ENCODE measurements around the gene ERVMER34-1. TPM values are rescaled to one million over a fixed set of nuclear protein-coding genes. Genes with fewer than 3 reads are reported as not detected.

ERVMER34-1 gene
- total RNA-seq, 3 donors from 2014 or later: 1.6 to 2.8 TPM; not detected in 1

DNA sequence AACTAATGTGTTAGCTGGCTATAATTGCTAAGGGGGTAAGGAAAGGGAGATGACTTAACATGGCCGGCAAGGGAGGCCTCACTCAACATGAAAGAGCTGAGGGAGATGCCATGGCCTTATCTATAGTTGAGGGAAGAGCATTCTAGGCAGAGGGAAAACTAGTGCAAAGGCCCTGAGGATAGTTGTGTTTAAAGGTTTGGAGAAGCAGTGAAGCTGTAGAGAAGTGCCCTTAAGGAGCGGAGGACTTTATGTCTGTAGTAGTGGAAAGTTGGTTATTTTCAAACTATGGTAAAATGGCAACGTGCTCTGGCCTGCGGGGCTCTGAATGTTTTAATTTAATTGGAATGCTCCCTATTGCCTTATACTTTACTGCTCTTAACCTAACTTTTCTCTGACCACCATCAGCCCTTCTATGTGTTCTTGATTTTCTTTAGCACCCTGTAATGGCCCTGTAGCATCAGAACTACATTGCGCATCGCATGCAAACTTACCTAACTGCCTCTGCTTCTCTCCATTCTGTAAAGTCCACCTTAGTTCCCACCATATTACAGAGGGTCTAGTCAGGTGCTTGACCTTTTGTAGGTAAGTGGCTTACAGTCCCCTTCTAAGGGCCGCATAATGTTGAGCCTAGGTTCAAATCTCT lies 35.8 kb downstream of the ERVMER34-1 start:
- H3K27me3 ChIP-seq: no peaks in the 10 kb centered on the region
- peak overlapping the region in 1 of 2 donors; percentile 8 for H3K27ac ChIP-seq
- no peak for DNase-seq (ENCODE audit: low spot score in 2 of 2)
- TF ChIP-seq POLR2AphosphoS5 (IDR thresholded peaks at IDR 0.05) (no peak), POLR2A (IDR thresholded peaks at IDR 0.05) (no peak)
- TF ChIP-seq, protein P1, sequence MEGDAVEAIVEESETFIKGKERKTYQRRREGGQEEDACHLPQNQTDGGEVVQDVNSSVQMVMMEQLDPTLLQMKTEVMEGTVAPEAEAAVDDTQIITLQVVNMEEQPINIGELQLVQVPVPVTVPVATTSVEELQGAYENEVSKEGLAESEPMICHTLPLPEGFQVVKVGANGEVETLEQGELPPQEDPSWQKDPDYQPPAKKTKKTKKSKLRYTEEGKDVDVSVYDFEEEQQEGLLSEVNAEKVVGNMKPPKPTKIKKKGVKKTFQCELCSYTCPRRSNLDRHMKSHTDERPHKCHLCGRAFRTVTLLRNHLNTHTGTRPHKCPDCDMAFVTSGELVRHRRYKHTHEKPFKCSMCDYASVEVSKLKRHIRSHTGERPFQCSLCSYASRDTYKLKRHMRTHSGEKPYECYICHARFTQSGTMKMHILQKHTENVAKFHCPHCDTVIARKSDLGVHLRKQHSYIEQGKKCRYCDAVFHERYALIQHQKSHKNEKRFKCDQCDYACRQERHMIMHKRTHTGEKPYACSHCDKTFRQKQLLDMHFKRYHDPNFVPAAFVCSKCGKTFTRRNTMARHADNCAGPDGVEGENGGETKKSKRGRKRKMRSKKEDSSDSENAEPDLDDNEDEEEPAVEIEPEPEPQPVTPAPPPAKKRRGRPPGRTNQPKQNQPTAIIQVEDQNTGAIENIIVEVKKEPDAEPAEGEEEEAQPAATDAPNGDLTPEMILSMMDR (IDR thresholded peaks at IDR 0.05): no peak
- no peaks in the 10 kb centered on the region for H3K36me3 ChIP-seq
- intact Hi-C loops (cut with DNase I; ENCODE audit: low total_unique reads): loop anchor here (10.0 kb wide), 1 partner anchor 1949 kb away; no protein-coding TSS in a partner anchor
- H3K4me1 ChIP-seq: peaks cover 0 to 18% of the 10 kb centered on the region in 2 donors
- H3K9me3 ChIP-seq: no peaks in the 10 kb centered on the region
- no peak overlapping the region for H3K4me3 ChIP-seq

DNA sequence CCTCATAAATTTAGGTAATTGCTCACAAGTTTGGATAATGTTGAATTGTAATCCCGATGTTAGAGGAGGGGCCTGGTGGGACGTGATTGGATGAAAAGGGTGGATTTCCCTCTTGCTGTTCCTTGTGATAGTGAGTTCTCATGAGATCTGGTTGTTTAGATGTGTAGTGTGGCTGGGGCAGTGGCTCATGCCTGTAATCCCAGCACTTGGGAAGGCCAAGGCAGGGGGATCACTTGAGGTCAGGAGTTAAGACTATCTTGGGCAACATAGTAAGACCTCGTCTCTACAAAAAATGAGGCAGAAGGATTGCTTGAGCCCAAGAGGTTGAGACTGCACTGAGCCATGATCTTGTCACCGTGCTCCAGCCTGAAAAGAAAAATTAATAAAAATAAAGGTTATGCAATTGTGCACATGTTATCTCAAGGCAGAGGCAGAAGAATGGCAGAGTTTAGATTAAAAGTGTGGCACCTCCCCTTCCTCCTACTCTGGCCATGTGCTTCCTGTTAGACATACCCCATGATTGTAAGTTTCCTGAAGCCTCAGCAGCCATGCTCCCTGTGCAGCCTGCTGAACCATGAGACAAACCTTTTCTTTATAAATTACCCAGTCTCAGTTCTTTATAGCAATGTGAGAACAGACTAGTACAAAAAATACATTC lies 36.5 kb downstream of the ERVMER34-1 start:
- intact Hi-C loops (cut with DNase I; ENCODE audit: low total_unique reads): loop anchor here (10.0 kb wide), 1 partner anchor 1950 kb away; no protein-coding TSS in a partner anchor
- TF ChIP-seq POLR2A (IDR thresholded peaks at IDR 0.05) (no peak), POLR2AphosphoS5 (IDR thresholded peaks at IDR 0.05) (no peak)
- TF ChIP-seq, protein P1 (IDR thresholded peaks at IDR 0.05): no peak

DNA sequence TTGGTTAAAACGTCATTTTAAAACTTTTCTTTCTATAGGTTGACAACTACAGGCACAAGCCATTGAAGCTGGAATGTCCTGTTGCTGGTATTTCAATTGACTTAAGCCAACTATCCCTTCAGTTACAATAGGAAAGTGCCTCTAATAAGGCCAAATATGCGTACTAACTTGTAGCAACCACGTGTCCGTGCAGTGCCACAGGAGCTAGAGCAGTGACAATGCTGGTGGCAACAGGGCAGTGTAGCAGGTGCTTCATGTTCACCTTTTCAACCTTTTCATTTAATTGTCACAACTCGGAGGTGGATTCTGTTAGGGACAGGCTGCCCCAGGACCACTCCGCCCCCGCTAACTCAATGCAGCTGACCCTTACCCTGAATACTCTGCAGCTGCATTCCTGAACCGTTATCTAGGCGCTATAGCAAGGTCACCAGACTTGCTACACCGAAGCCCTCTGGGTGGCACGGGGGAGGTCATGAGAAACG lies 37.7 kb downstream of the ERVMER34-1 start:
- TF ChIP-seq POLR2A (IDR thresholded peaks at IDR 0.05) (no peak), POLR2AphosphoS5 (IDR thresholded peaks at IDR 0.05) (no peak)
- TF ChIP-seq, protein P1 (IDR thresholded peaks at IDR 0.05): no peak
- no peaks in the 10 kb centered on the region for H3K36me3 ChIP-seq
- peak overlapping the region in 2 of 3 donors; percentile 93 to 98 for H3K4me3 ChIP-seq
- no peaks in the 10 kb centered on the region for H3K27me3 ChIP-seq
- DNase-seq (ENCODE audit: low spot score in 2 of 2): no peak
- H3K27ac ChIP-seq: peak overlapping the region in 1 of 2 donors; percentile 95
- intact Hi-C loops (cut with DNase I; ENCODE audit: low total_unique reads): loop anchor here (10.0 kb wide), 1 partner anchor 1951 kb away; no protein-coding TSS in a partner anchor
- H3K9me3 ChIP-seq: no peaks in the 10 kb centered on the region
- peaks cover 0 to 18% of the 10 kb centered on the region in 2 donors for H3K4me1 ChIP-seq

More for the DNA sequence above, 36.5 kb downstream of the ERVMER34-1 start:
- H3K27ac ChIP-seq: peak overlapping the region in 1 of 2 donors; percentile 8
- no peak for DNase-seq (ENCODE audit: low spot score in 2 of 2)
- no peaks in the 10 kb centered on the region for H3K9me3 ChIP-seq
- no peaks in the 10 kb centered on the region for H3K36me3 ChIP-seq
- peaks cover 0 to 18% of the 10 kb centered on the region in 2 donors for H3K4me1 ChIP-seq
- no peaks in the 10 kb centered on the region for H3K27me3 ChIP-seq
- H3K4me3 ChIP-seq: no peak overlapping the region

DNA sequence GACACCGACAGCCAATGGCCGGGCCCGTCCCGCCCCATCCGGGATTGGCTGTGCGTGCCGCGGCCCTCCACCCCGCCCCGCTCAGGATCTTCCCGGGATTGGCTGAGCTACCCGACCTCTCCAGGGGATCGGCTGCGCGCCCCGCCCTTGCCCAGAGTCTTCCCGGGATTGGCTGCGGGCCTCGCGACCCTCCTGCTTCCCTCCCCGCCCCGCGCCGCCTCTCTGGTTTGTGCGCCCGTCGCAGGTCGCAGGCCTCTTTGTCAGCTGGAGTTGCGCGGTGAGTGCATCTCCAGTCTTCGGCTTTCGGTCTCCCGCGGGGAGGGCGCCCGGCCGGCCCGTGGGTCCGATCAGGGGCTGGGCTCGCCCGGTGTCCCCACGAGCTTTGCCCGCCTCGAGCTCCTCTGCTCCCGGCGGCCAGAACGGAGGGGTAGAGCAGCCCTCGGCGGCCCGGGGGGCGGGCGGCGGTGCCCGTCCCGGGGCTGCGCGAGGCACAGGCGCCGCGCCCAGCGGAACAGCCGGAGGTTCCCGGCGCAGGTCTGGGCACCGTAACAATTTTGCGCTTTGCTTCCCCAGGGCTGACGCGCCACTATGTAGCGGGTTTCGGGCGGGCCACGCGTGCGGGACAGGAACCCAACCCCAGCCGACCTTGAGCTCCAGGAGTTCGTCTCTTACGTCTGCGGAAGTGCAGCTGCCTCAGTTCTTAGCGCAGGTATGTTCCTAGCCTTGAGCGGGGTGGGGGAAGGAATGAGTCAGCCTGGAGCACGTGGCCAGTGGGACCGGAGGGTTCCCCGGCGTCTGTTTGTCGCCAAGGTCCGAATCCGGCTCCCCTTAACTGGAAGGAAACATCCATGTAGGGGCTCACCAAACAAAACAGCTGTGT lies 38.7 kb downstream of the ERVMER34-1 start:
- Histone ChIP-seq H3K4me1 (peaks cover 0 to 18% of the 10 kb centered on the region in 2 donors), H3K36me3 (no peaks in the 10 kb centered on the region), H3K27me3 (no peaks in the 10 kb centered on the region), H3K27ac (peak overlapping the region; percentile 95 to 97), H3K9me3 (no peaks in the 10 kb centered on the region), H3K4me3 (peak overlapping the region; percentile 81 to 98 (median 93))
- peak; percentile 98 to 99 for DNase-seq (ENCODE audit: low spot score in 2 of 2)
- TF ChIP-seq POLR2A (IDR thresholded peaks at IDR 0.05): peak; percentile 82
- TF ChIP-seq POLR2AphosphoS5 (IDR thresholded peaks at IDR 0.05): peak; percentile 91 to 96 (median 95)
- TF ChIP-seq, protein P1 (IDR thresholded peaks at IDR 0.05): no peak
- intact Hi-C loops (cut with DNase I; ENCODE audit: low total_unique reads): loop anchor here (10.0 kb wide), 1 partner anchor 1952 kb away; no protein-coding TSS in a partner anchor
